Activated CD8-positive, alpha-beta T cell treated with anti-CD3 and anti-CD28 coated beads for 36 hours (primary cell): ENCODE measurements around the gene CTSD. TPM values are rescaled to one million over a fixed set of nuclear protein-coding genes. Genes with fewer than 3 reads are reported as not detected.

Experiments
- ATAC-seq: fragments of 200-7000 bp; cut with Tn5 transposase; one replicate; pipeline ENCODE4 v1.10.0; 2021; ENCODE audit warnings: mild to moderate bottlenecking, moderate library complexity
- CTCF ChIA-PET: fragments of 350-600 bp; sonication (Branson Sonifier 250); formaldehyde crosslinking; loops from one replicate; lab custom pipeline; 2021; ENCODE audit warnings: antibody characterized with exemption; lab: Charles Lee
- POLR2A ChIA-PET: fragments of 350-600 bp; sonication (Branson Sonifier 250); formaldehyde crosslinking; loops from one replicate; lab custom pipeline; 2021; ENCODE audit warnings: antibody characterized with exemption; lab: Charles Lee
- DNase-seq: peaks from one replicate; pipeline ENCODE4 v3.0.0-alpha.2; 2020
- H3K27ac Mint-ChIP-seq: one replicate; pipeline ENCODE4 v1.8.0; 2021; ENCODE audit warnings: mild to moderate bottlenecking, mixed read lengths
- H3K27me3 Mint-ChIP-seq: one replicate; pipeline ENCODE4 v1.8.0; 2021; ENCODE audit warnings: mixed read lengths
- H3K36me3 Mint-ChIP-seq: one replicate; pipeline ENCODE4 v1.8.0; 2021; ENCODE audit warnings: low read depth, mixed read lengths
- H3K4me1 Mint-ChIP-seq: one replicate; pipeline ENCODE4 v1.8.0; 2021; ENCODE audit warnings: low read depth, mixed read lengths
- H3K4me3 Mint-ChIP-seq: one replicate; pipeline ENCODE4 v1.8.0; 2021; ENCODE audit warnings: mild to moderate bottlenecking, moderate library complexity, mixed read lengths
- H3K9me3 Mint-ChIP-seq: one replicate; pipeline ENCODE4 v1.8.0; 2021; ENCODE audit warnings: mixed read lengths
- intact Hi-C: fragments of 100-400 bp; cut with micrococcal nuclease; formaldehyde crosslinking; loops from one replicate; pipeline ENCODE4 v1.10.0; 2022
- total RNA-seq, 2 experiments: library from RNA; stranded (reverse); gene quantifications; one replicate each; pipeline ENCODE4 v1.2.3, GENCODE V29; 2021
- TF ChIP-seq, protein P1 (sequence below): fragments of 200-600 bp; IDR thresholded peaks from one replicate; pipeline ENCODE4 v1.8.0; 2022; ENCODE audit warnings: antibody characterized with exemption, mild to moderate bottlenecking

CTSD gene
- total RNA-seq, 2 experiments from 2014 or later: 44.9 to 45.6 TPM

DNA sequence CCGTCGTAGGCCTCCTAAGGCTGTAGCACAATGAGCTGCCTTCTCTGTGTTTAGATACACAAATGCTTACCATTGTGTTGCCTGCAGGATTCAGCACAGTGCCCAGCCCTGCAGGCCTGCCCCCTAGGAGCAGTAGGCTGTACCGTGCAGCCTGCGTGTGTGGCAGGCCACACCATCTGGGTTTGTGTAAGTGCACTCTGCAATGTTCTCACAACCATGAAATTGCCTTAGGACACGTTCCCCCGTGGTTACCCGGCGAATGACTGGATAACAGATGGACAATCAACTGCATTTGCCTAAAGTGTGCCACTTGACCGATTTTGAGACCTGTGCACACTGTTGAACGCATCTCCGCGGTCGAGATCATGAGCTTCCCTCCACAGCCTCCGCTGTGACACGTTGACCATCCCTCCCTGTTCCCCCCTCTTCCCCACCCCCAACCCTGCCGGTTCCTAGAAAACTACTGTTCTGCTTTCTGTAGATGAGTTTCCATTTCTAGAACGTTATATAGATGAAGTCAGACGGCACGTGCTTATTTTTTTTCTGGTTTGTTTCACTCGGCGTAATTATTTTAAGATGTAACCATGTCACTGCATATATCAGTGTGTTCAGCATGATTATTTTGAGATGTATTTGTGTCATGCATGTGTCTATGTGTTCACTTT, 22.2 kb upstream of the CTSD start:
- CTCF ChIA-PET: interaction anchor here (1.6 kb wide), 1 partner anchor 146 kb away, joined by 3 read pairs; no protein-coding TSS in a partner anchor
- ATAC-seq: no peak

DNA sequence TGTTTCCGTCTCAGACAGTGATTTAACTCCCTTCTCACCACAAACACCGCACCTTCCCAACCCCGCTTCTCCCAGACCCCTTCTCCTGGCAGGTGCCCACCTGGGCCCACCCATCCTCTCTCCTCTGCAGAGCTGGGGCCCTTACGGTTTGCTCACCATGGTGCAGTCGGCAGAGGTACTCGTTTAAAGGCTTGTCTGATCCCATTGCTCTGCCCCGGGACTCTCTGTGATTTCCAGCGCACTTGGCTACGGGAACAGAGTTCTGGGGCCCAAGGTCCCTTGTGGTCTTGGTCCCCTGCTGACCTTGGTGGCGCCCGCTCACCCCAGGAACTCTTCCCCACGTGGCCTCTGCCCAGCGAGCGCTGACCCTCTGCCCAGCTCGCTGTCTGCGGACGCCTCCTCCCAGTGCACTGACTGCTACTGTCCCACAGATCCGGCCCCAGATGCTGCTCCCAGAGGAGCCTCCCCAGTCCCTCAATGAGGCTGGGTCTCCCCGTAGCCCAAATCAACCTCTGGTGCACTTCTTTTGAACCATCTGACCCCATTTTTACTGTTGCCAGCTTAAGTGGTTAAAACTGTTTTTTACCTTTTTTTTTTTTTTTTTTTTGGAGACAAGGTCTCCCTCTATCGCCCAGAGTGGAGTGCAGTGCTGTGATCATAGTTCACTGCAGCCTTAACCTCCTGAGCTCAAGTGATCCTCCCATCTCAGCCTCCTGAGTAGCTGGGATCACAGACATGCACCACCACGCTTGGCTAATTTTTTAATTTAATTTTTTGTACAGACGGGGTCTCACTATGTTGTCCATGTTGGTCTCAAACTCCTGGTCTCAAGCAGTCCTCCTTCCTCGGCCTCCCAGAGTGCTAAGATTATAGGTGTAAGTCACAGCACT, 21.3 kb upstream of the CTSD start:
- no peaks in the 10 kb centered on the region for H3K9me3 Mint-ChIP-seq
- intact Hi-C loops: no loop called here
- no peak overlapping the region for H3K27ac Mint-ChIP-seq
- CTCF ChIA-PET: interaction anchor here (2.0 kb wide), 1 partner anchor 48 kb away, joined by 6 read pairs; no protein-coding TSS in a partner anchor
- TF ChIP-seq, protein P1, sequence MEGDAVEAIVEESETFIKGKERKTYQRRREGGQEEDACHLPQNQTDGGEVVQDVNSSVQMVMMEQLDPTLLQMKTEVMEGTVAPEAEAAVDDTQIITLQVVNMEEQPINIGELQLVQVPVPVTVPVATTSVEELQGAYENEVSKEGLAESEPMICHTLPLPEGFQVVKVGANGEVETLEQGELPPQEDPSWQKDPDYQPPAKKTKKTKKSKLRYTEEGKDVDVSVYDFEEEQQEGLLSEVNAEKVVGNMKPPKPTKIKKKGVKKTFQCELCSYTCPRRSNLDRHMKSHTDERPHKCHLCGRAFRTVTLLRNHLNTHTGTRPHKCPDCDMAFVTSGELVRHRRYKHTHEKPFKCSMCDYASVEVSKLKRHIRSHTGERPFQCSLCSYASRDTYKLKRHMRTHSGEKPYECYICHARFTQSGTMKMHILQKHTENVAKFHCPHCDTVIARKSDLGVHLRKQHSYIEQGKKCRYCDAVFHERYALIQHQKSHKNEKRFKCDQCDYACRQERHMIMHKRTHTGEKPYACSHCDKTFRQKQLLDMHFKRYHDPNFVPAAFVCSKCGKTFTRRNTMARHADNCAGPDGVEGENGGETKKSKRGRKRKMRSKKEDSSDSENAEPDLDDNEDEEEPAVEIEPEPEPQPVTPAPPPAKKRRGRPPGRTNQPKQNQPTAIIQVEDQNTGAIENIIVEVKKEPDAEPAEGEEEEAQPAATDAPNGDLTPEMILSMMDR: no peak
- H3K36me3 Mint-ChIP-seq: no peaks in the 10 kb centered on the region
- ATAC-seq (no peak), DNase-seq (no peak)
- no peak overlapping the region for H3K4me3 Mint-ChIP-seq
- no peaks in the 10 kb centered on the region for H3K4me1 Mint-ChIP-seq
- no peaks in the 10 kb centered on the region for H3K27me3 Mint-ChIP-seq
- POLR2A ChIA-PET: no interaction called here

More for the DNA sequence above, 22.2 kb upstream of the CTSD start:
- no peaks in the 10 kb centered on the region for H3K27me3 Mint-ChIP-seq
- no peaks in the 10 kb centered on the region for H3K36me3 Mint-ChIP-seq
- H3K27ac Mint-ChIP-seq: no peak overlapping the region
- POLR2A ChIA-PET: no interaction called here
- no peak for DNase-seq
- intact Hi-C loops: no loop called here
- H3K4me1 Mint-ChIP-seq: no peaks in the 10 kb centered on the region
- no peak overlapping the region for H3K4me3 Mint-ChIP-seq
- no peaks in the 10 kb centered on the region for H3K9me3 Mint-ChIP-seq
- TF ChIP-seq, protein P1: no peak

DNA sequence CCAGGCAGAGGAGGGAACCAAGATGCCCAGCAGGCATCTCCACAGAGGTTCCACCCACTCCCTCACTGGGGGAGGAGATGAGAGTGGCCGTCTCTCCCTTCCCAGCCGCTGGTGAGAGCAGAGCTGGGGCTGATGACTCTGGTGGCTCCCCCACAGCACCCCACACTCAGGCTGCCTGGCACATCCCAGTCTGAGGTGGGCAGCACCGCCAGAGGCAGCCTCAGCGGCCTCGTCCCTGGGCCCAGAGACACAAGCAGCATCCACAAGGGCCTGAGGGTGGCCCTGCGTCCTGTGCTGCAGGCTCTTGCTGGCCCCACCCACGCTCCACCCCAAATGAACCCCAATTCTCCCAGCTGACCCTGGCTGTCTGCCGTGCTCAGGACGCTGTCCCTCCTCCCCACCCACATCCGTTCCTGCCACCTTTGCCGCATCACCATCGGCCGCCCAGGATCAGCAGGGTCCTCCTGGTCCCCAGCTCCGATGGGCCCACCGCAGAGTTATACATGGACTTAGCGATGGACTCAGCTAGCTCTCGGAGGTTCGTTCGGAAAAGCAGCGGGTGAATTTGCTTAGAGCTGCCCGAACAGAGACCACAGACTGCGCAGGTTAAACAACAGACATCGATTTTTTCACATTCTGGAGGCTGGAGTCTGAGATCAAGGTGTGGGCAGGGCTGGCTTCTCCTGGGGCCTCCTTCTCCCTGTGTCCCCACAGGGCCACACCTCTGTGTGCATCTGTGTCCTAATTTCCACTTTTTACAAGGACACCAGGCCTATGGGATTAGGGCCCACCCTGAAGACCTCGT, 20.2 kb upstream of the CTSD start:
- no peaks in the 10 kb centered on the region for H3K36me3 Mint-ChIP-seq
- ChIA-PET POLR2A (no interaction called here), CTCF (interaction anchor here (0.7 to 2.0 kb wide), 2 partner anchors 49 to 57 kb away, joined by 3 to 6 read pairs; no protein-coding TSS in a partner anchor)
- no peak for DNase-seq
- TF ChIP-seq, protein P1: no peak
- intact Hi-C loops: no loop called here
- no peaks in the 10 kb centered on the region for H3K9me3 Mint-ChIP-seq
- no peaks in the 10 kb centered on the region for H3K27me3 Mint-ChIP-seq
- ATAC-seq: no peak
- no peak overlapping the region for H3K4me3 Mint-ChIP-seq
- no peak overlapping the region for H3K27ac Mint-ChIP-seq
- H3K4me1 Mint-ChIP-seq: no peaks in the 10 kb centered on the region

DNA sequence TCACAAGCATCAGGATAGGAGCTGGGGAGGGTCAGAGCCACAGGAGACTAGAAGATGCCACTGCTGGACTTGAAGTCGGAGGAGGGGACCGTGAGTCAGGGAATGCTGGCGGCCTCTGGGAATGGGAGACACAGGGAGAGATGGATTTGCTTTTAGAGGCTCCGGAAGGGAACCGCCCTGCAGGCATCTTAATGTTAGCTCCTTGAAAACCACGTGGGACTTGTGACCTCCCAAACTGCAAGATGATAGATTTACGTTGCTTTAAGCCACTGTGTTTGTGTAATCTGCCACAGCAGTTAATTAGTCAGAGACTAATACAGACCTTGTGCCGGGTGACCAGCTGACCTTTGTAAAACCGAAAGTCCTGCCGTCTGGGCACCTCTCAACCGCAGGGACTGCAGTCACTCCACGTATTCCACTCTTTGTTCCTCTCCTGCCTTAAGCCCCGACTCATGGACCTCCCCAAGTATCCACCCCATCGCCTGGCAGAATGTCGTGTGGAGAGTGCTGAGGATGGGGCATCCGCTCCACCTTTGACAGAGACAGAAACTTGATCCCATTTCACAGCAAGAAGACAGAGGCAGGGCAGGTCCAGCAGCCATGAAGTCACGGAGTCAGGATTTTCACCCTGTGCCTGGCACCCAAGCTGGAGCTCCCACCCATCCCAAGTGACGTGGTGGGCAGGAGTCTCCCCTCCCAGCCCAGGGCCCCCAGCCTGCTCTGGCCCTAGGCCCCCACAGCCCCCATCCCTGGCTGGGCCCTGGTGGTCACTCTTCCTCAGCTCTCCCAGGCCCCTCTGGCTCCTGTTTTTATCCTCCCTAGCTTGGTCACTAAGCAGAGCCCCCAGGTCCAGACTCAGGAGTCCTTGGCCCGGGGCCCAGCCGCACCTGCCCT, 19.4 kb upstream of the CTSD start:
- H3K4me3 Mint-ChIP-seq: no peak overlapping the region
- no peak for ATAC-seq
- H3K4me1 Mint-ChIP-seq: no peaks in the 10 kb centered on the region
- DNase-seq: no peak
- POLR2A ChIA-PET: no interaction called here
- CTCF ChIA-PET: interaction anchor here (2.0 kb wide), 1 partner anchor 50 kb away, joined by 6 read pairs; no protein-coding TSS in a partner anchor
- no peaks in the 10 kb centered on the region for H3K27me3 Mint-ChIP-seq
- H3K36me3 Mint-ChIP-seq: no peaks in the 10 kb centered on the region
- no peaks in the 10 kb centered on the region for H3K9me3 Mint-ChIP-seq
- no peak overlapping the region for H3K27ac Mint-ChIP-seq
- TF ChIP-seq, protein P1: no peak
- intact Hi-C loops: no loop called here
